ENCODE data around the gene RAB19. TPM values are rescaled to one million over a fixed set of nuclear protein-coding genes. Genes with fewer than 3 reads are reported as not detected.
A peak's percentile ranks its signal among the peaks of the same experiment; 100 is the strongest.
"Not testable (repeated sequence)": the region's sequence is repeated elsewhere in the genome, so short reads cannot be mapped to it uniquely, and the experiment has no call there.

RAB19 gene
- total and polyA plus RNA-seq, 2 donors: 0.10 to 1.7 TPM

DNA sequence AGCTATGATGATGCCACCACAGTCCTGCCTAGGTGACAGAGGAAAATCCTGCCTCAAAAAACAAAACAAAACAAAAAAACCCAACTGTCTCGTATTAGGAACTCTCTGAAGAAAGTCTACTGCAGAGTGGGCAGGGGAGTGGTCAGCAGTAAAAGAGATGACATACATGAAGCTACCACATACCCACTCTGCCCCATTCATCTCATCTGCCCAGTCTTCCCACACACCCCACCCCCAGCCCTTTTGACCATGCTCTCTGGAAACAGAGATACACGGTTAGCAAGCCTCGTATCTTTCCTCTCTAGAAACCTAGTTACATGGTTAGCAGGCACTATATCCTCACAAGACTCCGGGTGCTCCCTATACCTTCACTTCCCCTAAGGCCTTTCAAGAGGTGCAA is 13.8 kb upstream of the RAB19 start:
- DNase-seq (ENCODE audit: extremely low spot score): no peak
- Histone ChIP-seq H3K4me3 (ENCODE audit: low read depth, low read length) (no peak overlapping the region), H3K4me1 (ENCODE audit: insufficient read depth) (no peaks in the 10 kb centered on the region), H3K36me3 (ENCODE audit: insufficient read depth) (no peaks in the 10 kb centered on the region), H3K27ac (ENCODE audit: low read depth) (no peak overlapping the region)
- WGBS: 84% methylated on average over 4 of the region's 4 CpGs

DNA sequence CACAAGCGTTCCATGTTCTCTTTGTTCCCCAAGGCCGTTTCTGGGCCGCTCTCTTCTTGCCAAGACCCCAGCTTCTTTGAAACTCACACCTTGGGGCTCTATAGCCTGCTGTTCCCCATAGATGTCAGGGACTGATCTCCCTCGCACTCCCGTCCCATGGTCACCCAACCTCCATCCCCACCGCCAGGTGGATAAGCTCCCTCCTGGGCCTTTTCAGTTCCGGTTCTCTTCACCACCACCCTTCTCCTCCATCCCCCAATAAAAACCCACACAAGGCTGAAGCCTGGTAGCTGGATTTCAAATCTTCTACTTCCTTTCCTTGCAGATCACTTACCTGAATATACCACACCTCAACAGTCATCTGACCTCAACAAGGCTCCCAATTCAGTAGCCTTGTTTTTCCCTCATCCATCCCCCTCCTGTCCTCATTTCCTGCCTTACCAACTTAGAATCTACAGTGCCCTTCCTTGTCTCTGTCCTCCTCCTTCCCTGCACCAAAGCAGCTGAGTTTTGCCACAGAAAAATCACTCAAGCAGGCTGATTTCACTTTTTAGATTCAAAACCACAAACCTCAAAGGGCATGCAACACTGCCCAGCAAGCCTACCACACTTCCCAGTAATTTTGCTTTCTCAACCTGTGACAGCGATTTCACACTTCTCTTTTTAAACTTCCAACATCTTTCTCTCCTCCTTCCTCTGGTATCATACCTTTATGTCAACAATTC is 13.2 kb upstream of the RAB19 start:
- no peak overlapping the region for H3K4me3 ChIP-seq (ENCODE audit: low read depth, low read length)
- H3K27ac ChIP-seq (ENCODE audit: low read depth): no peak overlapping the region
- no peaks in the 10 kb centered on the region for H3K36me3 ChIP-seq (ENCODE audit: insufficient read depth)
- no peaks in the 10 kb centered on the region for H3K4me1 ChIP-seq (ENCODE audit: insufficient read depth)
- WGBS: 92% methylated on average over 8 of the region's 8 CpGs
- no peak for DNase-seq (ENCODE audit: extremely low spot score)

DNA sequence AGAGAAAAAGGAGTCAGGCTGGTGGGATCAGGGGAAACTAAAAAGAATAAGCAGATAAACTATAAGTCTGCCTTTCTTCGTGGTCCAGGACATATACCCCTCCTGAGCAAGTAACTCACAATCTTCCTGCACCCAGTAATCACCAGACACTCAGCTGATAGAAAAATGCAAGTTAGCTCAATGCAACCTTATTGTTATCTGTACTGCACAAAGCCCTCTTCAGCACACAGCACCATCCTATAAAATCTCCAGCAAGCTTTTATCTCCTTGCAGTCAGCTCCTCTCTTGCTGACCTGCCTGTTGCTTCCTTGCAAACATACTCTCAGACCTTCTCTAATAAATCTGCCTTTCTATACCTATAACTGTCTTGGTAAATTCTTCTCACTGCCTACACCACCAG is 12.2 kb upstream of the RAB19 start:
- Histone ChIP-seq H3K27ac (ENCODE audit: low read depth) (no peak overlapping the region), H3K4me3 (ENCODE audit: low read depth, low read length) (no peak overlapping the region), H3K36me3 (ENCODE audit: insufficient read depth) (no peaks in the 10 kb centered on the region), H3K4me1 (ENCODE audit: insufficient read depth) (no peaks in the 10 kb centered on the region)
- DNase-seq (ENCODE audit: extremely low spot score): no peak
- 33% methylated on average over 1 of the region's 1 CpG for WGBS

DNA sequence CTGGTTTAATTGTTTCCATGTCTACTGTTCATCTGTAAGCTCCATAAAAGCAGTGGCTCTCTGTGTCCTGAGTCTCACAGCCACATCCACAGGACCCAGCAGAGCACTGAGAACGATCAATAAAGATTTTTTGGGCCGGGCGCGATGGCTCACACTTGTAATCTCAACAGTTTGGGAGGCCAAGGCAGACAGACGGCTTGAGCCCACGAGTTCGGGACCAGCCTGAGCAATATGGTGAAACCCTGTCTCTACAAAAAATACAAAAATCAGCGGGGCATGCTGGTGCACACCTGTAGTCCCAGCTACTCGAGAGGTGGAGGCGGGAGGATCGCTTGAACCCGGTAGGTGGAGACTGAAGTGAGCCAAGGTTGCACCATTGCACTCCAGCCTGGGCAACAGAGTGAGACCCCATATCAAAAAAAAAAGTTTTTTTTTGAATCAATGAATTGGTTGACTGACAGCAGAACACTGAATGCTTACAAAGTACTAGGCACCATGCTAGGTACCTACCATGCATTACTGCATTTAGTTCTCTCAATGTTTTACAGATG is 10.0 kb upstream of the RAB19 start:
- no peaks in the 10 kb centered on the region for H3K4me1 ChIP-seq (ENCODE audit: insufficient read depth)
- H3K4me3 ChIP-seq (ENCODE audit: low read depth, low read length): no peak overlapping the region
- no peak for DNase-seq (ENCODE audit: extremely low spot score)
- WGBS: 98% methylated on average over 12 of the region's 12 CpGs
- no peaks in the 10 kb centered on the region for H3K36me3 ChIP-seq (ENCODE audit: insufficient read depth)
- H3K27ac ChIP-seq (ENCODE audit: low read depth): no peak overlapping the region

DNA sequence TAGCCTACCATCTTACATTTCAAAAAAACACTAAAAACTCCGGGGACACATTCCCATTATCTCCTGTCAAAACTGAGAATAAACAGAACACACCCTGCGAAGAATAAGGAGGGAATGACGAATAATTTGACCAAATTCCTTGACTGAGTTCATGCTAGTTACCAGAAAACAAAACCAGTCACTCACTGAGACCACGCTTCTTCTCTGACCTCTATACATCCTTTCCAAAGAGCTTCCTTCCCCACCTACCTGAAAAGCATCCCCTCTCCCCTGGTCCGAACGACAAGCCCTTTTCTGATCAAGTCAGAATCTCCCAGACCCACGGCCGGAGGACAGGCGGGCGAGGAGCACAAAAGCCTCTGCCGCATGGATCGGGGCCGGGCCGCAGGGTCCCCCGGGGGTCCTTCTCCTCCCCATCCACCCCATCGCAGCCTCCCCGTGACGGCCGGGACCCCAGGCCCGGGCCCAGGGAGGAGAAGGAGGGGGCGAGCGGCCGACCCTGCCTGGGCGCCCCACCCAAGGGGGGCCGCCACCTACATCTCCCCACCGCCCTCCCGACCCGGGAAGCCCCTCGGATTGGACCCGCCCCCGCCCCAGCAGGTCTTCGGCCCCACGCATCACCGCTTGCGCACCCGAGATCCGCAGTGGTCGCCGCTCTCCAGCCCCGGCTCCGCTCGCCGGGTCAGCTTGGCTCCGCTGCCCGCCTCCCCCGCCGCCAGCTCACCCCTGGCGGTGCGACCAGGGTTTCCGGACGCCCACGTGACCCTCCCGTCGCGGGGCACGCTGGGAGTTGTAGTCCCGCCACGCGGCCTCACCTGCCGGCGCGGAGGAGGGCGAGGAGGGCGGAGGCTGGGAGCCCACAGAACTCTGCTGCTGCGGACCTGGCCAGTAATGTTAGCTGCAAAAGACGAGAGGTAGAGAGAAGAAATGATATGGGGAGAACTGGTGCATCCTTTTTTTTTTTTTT is 5.8 kb upstream of the RAB19 start, which contains the start of gene SLC37A3:
SLC37A3 (minus strand) TSS at position 747 of the 967 bp plus-strand sequence. CDS start 16,004 bp downstream, outside the sequence.
- WGBS: under 1% methylated on average over 66 of the region's 66 CpGs
- no peaks in the 10 kb centered on the region for H3K36me3 ChIP-seq (ENCODE audit: insufficient read depth)
- peak within 1 kb of the TSS; percentile 82 for H3K27ac ChIP-seq (ENCODE audit: low read depth)
- peak; percentile 33 for DNase-seq (ENCODE audit: extremely low spot score)
- H3K4me1 ChIP-seq (ENCODE audit: insufficient read depth): no peaks in the 10 kb centered on the region
- peak within 1 kb of the TSS; percentile 94 for H3K4me3 ChIP-seq (ENCODE audit: low read depth, low read length)

DNA sequence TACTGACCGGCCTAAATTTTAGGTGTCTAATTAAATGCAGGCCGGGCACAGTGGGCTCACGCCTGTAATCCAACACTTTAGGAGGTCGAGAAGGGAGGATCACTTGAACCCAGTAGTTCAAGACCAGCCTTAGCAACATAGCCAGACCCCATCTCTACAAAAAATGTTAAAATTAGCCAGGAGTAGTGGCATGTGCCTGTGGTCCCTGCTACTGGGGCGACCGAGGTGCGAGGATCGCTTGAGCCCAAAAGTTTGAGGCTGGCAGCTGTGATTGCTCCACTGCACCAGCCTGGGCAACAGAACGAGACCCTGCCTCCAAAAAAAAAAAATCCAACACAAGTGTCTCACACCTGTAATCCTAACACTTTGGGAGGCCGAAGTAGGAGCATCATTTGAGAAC is 5.0 kb upstream of the RAB19 start:
- no peak overlapping the region for H3K27ac ChIP-seq (ENCODE audit: low read depth)
- H3K36me3 ChIP-seq (ENCODE audit: insufficient read depth): no peaks in the 10 kb centered on the region
- H3K4me3 ChIP-seq (ENCODE audit: low read depth, low read length): no peak overlapping the region
- no peaks in the 10 kb centered on the region for H3K4me1 ChIP-seq (ENCODE audit: insufficient read depth)
- WGBS: 76% methylated on average over 10 of the region's 10 CpGs
- no peak for DNase-seq (ENCODE audit: extremely low spot score)

DNA sequence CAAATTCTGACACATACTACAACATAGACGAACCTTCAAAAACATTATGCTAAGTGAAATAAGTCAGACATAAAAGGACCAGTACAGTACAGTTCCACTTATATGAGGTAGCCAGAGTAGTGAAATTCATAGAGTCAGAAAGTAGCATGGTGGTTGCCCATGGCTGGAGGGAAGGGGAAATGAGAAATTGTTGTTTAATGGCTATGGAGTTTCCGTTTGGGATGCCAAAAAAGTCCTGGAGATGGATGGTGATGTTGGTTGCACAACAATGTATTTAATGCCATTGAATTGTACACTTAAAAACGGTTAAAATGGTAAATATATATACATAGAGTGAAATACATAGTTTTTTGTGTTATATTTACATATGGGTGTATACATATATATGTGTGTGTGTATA is 3.5 kb upstream of the RAB19 start:
- no peak overlapping the region for H3K27ac ChIP-seq (ENCODE audit: low read depth)
- 76% methylated on average over 3 of the region's 3 CpGs for WGBS
- no peak overlapping the region for H3K4me3 ChIP-seq (ENCODE audit: low read depth, low read length)
- no peaks in the 10 kb centered on the region for H3K4me1 ChIP-seq (ENCODE audit: insufficient read depth)
- no peaks in the 10 kb centered on the region for H3K36me3 ChIP-seq (ENCODE audit: insufficient read depth)
- DNase-seq (ENCODE audit: extremely low spot score): no peak

DNA sequence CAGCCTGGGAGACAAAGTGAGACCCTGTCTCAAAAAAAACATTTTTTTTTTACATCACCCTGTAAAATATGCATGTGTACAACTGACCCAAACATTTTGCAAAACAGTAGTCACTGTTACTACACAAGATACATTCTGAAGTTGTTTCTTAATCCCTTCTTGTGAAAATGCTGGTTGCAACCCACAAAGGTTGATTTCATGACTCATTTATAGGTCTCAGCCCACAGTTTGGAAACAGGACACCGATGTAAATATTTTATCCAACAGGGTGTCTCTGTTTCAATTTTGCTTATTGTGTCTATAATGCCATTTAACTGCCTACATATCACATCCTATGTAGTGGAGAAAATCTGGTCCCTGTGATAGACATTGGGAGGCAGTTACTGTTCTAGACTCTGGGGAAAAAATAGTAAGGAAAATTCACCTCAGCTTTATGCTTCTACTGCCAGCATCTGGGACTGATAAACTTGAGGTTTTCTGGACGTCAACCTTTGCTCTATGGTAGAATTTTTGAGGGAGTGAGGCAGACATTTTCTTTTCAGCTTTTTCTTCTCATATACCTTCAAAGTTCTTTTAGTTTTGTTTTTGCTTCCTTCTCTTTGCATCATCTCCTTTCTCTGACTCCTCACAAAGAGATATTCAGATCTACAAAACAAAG is 1.6 kb upstream of the RAB19 start:
- WGBS: 75% methylated on average over 2 of the region's 2 CpGs
- Histone ChIP-seq H3K4me1 (ENCODE audit: insufficient read depth) (no peaks in the 10 kb centered on the region), H3K36me3 (ENCODE audit: insufficient read depth) (no peaks in the 10 kb centered on the region), H3K27ac (ENCODE audit: low read depth) (no peak overlapping the region), H3K4me3 (ENCODE audit: low read depth, low read length) (no peak overlapping the region)
- no peak for DNase-seq (ENCODE audit: extremely low spot score)

DNA sequence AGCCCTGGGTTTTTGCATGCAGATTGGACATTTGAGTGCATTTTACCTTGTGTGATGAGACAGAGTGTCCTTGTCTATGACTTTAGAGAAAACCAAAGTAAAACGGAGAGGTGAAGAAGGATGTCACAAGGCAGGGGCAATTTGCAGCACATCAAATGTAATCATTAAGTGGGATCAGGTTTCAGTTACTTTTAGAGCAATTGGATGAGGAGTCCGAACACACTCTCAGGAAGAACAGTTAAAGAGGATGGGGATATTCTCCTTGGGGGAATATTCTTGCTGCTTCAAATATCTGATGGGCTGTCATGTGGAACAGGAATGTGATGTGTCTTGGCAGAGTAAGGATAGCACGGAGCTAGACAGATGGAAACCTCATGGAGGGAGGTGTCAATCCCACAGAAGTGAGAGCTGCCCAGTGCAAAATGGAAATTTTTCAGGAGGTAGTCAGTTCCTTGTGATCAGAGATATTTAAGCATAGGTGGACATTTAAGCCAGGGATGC is 757 bp downstream of the RAB19 start:
- DNase-seq (ENCODE audit: extremely low spot score): no peak
- no peaks in the 10 kb centered on the region for H3K36me3 ChIP-seq (ENCODE audit: insufficient read depth)
- no peak overlapping the region for H3K27ac ChIP-seq (ENCODE audit: low read depth)
- H3K4me1 ChIP-seq (ENCODE audit: insufficient read depth): no peaks in the 10 kb centered on the region
- WGBS: 40% methylated on average over 3 of the region's 3 CpGs
- H3K4me3 ChIP-seq (ENCODE audit: low read depth, low read length): no peak overlapping the region

DNA sequence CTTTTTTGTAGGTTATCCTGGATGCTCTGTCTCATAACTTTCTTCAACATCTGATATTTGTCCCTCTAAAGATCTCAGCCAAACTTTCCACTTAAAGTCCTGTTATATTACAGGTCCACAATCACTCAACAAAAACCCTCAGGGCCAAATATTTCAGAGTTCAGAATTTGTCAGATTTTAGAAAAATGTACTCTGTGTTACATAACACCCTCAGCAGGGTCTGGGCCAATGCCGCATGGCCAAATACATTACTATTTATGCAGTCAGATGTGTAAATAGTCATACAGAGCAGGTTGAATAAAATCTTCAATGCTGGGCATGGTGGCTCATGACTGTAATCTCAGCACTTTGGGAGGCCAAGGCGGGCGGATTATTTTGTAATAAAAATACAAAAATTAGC is 11.5 kb downstream of the RAB19 start:
- H3K4me3 ChIP-seq (ENCODE audit: low read depth, low read length): no peak overlapping the region
- H3K36me3 ChIP-seq (ENCODE audit: insufficient read depth): no peaks in the 10 kb centered on the region
- H3K27ac ChIP-seq (ENCODE audit: low read depth): no peak overlapping the region
- DNase-seq (ENCODE audit: extremely low spot score): no peak
- no peaks in the 10 kb centered on the region for H3K4me1 ChIP-seq (ENCODE audit: insufficient read depth)
- 89% methylated on average over 3 of the region's 3 CpGs for WGBS

DNA sequence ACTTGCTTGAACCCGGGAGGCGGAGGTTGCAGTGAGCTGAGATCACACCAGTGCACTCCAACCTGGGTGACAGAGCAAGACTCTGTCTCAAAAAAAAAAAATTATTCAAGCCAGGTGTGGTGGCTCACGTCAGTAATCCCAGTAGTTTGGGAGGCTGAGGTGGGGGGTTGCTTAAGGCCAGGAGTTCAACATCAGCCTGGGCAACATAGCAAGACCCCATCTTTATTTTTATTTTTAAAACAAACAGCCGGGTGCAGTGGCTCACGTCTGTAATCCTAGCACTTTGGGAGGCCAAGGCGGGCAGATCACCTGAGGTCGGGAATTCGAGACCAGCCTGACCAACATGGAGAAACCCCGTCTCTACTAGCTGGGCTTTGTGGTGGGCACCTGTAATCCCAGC is 12.0 kb downstream of the RAB19 start:
- not testable (repeated sequence) for DNase-seq (ENCODE audit: extremely low spot score); H3K4me1 ChIP-seq (ENCODE audit: insufficient read depth); H3K27ac ChIP-seq (ENCODE audit: low read depth); H3K4me3 ChIP-seq (ENCODE audit: low read depth, low read length); H3K36me3 ChIP-seq (ENCODE audit: insufficient read depth)
- WGBS: 90% methylated on average over 9 of the region's 9 CpGs

DNA sequence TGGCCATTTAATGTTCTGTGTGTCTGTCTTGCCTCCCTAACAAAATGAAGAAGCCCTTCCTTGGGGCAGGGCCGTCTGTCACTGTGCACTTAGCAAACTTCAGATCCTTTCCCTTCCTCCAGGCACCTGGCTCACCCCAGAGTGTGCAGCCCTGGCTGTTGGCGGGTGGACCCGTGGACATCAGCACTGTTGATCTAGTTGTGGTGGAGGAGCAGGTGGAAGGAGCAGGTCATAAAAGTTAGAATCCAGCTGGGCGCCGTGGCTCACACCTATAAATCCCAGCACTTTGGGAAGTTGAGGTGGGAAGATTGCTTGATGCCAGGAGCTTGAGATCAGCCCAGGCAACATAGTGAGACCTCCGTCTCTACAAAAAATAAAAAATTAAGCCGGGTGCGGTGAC is 12.7 kb downstream of the RAB19 start:
- Histone ChIP-seq H3K36me3 (ENCODE audit: insufficient read depth) (no peaks in the 10 kb centered on the region), H3K4me1 (ENCODE audit: insufficient read depth) (no peaks in the 10 kb centered on the region), H3K4me3 (ENCODE audit: low read depth, low read length) (no peak overlapping the region), H3K27ac (ENCODE audit: low read depth) (no peak overlapping the region)
- DNase-seq (ENCODE audit: extremely low spot score): no peak
- 77% methylated on average over 8 of the region's 8 CpGs for WGBS

DNA sequence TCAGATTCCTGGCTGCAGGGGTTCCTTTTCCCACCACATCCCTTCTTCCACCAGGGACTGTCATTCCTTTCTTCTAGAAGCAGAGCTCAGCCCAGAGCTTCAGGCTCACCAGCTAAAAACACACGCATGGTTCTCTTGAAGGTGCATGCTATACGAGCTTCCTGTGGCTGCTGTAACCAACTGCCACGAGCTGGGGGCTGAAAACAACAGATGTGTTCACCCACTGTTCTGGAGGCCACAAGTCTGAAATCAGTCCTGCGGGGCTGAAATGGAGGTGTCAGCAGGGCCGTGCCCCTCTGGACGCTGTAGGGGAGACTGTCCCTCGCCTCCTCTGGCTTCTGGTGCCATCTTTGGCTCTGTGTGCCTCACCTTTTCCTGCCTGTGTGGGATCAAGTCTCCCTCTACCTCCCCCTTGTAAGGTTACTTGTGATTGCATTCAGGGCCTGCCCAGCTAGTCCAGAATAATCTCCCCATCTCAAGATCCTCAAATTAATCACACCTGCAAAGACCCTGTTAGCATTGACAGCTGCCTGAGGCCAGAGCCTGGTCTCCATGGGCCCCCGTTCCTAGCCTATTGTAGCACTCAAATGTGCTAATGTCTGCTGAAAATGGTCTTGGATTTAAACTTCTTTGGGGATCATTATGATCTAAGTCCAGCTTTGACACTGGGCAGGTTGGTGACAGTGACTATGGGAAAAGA is 13.7 kb downstream of the RAB19 start:
- H3K27ac ChIP-seq (ENCODE audit: low read depth): no peak overlapping the region
- no peaks in the 10 kb centered on the region for H3K4me1 ChIP-seq (ENCODE audit: insufficient read depth)
- DNase-seq (ENCODE audit: extremely low spot score): no peak
- no peak overlapping the region for H3K4me3 ChIP-seq (ENCODE audit: low read depth, low read length)
- no peaks in the 10 kb centered on the region for H3K36me3 ChIP-seq (ENCODE audit: insufficient read depth)
- 67% methylated on average over 8 of the region's 8 CpGs for WGBS

Data from urinary bladder (tissue), 4 donors.